NCI-H1105 (cell line): ENCODE measurements around the gene NOS3.
"Not testable (repeated sequence)": the region's sequence is repeated elsewhere in the genome, so short reads cannot be mapped to it uniquely, and the experiment has no call there.

Experiments
- DNase-seq: peaks from one replicate; lab custom pipeline; 2025; lab: John Stamatoyannopoulos, UW

NOS3 gene

DNA sequence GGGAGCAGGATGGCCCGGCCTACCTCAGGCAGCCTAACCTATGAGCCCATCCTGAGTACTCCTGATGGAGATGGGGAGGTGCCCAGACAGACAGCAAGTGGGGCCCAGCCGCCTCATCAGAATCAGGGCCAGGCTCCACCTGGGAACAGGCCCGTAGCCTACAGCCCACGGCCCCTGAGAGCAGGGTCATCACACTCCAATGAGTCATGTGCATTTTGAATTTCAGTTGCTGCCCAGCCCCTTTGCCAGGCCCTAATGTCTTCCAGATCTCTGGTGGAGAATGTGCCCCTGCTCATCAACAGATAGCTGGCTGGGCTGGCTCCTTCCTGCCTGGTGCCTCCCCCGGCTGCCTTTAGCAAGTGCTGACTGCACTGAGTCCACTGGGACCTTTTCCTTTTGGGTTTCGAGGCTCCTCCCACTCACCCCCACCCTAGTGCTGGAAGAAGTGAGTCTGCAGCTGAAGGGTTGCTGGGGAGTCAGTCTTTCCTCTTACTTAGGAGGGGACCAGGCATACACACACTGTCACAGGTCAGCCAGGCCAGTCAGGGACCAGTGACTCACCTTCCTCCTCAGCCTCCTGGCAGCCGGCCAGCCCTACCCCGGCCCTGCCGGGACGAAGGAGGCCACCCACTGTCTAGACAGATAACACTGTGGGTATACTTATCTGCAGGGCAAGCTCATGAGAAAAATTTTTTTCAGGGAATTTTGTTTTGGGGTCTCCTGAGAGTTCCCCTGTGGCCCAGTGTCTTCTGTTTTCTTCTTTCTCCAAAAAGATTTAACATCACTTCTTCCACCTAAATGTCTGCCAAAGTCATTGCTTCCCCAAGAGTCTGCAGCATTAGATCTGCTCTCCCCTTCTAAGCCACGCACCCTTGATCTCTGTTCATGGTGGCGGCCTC is 48.4 kb downstream of the NOS3 start:
- no peak for DNase-seq

- DNase-seq, result no peak
Observed at GRCh38 chr7:151039850-151040548, 49.2 kb downstream of the NOS3 start.

GRCh38 chr7:151040616-151041375 is 50.0 kb downstream of the NOS3 start:
- no peak for DNase-seq

DNA sequence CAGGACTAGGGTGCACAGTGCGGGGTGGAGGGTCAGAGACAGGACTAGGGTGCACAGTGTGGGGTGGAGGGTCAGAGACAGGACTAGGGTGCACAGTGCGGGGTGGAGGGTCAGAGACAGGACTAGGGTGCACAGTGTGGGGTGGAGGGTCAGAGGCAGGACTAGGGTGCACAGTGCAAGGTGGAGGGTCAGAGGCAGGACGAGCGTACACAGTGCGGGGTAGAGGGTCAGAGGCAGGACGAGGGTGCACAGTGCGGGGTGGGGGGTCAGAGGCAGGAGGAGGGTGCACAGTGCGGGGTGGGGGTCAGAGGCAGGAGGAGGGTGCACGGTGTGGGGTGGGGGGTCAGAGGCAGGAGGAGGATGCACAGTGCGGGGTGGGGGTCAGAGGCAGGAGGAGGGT is 52.6 kb downstream of the NOS3 start:
- DNase-seq, result not testable (repeated sequence)

DNA sequence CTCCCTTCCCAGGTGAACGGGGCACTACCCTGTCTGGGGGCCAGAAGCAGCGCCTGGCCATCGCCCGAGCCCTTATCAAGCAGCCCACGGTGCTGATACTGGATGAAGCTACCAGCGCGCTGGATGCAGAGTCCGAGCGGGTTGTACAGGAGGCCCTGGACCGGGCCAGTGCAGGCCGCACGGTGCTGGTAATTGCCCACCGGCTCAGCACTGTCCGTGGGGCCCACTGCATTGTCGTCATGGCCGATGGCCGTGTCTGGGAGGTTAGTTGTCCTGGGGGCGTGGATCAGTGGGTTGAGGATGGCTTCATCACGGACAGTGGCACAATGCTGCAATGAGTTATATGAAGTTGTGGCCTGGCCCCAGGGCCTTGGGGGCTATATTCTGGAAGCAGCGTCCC is 53.1 kb downstream of the NOS3 start:
- DNase-seq, result no peak

DNA sequence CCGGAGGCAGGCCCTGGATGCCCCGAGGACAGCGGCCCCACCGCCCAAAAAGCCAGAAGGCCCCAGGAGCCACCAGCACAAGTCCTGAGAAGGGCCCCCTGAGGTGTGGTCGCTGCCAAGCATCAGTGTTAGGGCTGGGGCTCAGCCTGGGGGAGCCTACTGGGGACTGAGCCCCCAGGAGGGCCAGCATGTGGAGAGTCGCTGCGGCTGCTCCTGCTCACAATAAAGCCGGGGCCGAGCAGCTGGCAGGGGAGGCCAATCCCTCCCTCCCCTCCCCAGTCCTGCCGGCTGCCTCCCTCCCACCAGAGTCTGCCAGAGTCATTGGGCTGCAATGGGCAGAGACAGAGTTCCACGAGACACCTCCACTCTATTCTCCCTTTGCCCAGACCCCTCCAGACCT is 54.4 kb downstream of the NOS3 start:
- DNase-seq, result no peak

- DNase-seq, result no peak
Observed at GRCh38 chr7:151045967-151046366, 55.1 kb downstream of the NOS3 start.

GRCh38 chr7:151046603-151047573 is 56.1 kb downstream of the NOS3 start:
- DNase-seq, result no peak

- no peak for DNase-seq
Observed at GRCh38 chr7:151047976-151048815, 57.4 kb downstream of the NOS3 start, which contains the start of gene ASIC3. Gene ASIC3 (plus strand): TSS chr7:151048531. CDS start chr7:151048886, 355 bp downstream.

DNA sequence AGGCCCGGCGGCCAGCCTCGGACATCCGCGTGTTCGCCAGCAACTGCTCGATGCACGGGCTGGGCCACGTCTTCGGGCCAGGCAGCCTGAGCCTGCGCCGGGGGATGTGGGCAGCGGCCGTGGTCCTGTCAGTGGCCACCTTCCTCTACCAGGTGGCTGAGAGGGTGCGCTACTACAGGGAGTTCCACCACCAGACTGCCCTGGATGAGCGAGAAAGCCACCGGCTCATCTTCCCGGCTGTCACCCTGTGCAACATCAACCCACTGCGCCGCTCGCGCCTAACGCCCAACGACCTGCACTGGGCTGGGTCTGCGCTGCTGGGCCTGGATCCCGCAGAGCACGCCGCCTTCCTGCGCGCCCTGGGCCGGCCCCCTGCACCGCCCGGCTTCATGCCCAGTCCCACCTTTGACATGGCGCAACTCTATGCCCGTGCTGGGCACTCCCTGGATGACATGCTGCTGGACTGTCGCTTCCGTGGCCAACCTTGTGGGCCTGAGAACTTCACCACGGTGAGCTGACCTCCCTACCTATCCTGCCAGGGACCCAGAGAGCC is 58.2 kb downstream of the NOS3 start:
- no peak for DNase-seq

DNA sequence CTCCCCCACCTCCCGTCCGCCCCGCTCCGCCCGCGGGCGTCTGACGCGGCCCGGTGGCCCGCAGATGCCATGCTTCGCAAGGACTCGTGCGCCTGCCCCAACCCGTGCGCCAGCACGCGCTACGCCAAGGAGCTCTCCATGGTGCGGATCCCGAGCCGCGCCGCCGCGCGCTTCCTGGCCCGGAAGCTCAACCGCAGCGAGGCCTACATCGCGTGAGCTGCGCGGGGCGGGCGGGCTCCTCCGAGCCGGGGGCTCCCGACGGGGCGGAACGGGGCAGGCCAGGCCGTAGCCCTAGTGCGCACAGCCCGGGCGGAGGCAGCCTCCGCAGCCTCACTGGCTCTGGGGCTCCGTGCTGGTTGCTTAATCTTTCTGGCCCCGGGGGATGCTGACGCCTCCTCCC is 60.3 kb downstream of the NOS3 start:
- DNase-seq, result no peak

DNA sequence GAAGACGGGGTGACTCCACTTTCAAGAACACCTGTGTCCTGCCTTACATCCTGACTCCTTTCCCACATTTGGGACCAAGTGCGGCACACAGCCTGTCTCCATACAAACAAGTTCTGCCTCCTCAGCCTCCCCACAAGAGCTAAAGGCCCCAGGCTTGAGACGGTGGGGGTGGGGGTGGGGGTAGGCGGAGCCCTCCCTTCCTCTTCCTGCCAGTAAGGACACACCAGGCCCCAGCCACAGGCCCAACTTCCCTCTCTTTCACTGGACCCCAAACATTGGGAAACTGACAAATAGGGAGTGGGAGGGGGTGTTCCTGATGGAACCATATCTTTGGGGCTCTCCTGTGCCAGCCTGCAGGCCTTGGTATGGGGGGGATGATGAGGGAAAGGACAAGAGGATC is 62.3 kb downstream of the NOS3 start:
- DNase-seq, result no peak

DNA sequence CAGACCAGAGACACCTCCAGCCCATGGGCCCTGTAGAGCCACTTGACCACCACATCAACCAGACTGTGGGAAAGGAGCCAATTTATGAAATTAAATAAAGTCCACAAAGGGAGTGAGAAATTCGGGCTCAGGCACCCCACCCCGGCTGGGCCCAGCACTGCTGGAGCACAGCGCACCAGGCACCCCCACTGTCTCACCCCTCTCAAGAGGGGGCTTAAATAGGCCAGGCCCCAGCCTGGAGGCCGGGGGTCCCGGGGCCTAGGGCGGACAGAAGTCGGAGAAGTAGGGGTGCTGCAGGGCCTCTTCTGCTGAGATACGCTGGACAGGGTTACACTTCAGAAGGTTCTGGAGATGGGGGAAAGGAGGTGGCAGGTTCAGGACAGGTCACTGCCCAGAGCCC is 62.9 kb downstream of the NOS3 start:
- no peak for DNase-seq

GRCh38 chr7:151056283-151056665 is 65.5 kb downstream of the NOS3 start:
- DNase-seq, result no peak

DNA sequence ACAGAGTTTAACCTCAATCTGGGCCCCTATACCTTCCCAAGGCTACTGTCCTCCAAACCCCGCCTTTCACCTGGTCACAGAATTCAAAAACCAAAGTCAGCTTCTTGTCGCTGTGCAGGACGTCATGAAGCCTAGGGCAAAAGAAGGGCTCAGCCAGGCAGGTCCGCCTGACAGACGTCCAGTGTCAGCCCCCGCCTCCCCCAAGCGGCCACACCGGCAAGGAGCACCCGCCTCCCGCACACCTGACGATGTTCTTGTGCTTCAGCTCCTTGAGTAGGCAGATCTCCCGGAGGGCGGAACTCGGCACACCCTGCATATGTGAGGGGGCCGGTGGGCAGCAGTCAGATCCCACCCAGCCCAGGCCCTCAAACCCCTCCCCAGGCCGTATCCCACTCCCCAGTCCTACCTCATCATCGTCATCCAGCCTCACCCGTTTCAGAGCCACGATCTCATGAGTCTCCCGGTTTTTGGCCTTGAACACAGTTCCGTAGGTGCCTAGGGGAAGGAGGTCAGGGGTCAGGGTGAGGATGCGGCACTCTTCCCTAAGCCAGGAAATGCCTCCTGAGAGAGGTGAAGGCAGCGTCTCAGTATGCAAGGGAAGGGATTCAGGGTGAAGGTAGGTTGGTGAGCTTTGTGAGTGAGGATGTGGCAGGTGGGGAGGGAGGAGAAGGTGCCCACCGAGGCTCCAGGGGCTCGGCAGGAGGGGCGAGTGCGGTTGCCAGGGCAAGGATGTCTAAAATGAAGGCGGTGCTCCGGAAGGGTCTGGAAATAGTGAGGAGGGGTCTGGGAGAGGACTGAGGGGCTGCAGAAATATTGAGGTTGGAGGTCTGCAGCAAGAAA is 66.1 kb downstream of the NOS3 start:
- no peak for DNase-seq

DNA sequence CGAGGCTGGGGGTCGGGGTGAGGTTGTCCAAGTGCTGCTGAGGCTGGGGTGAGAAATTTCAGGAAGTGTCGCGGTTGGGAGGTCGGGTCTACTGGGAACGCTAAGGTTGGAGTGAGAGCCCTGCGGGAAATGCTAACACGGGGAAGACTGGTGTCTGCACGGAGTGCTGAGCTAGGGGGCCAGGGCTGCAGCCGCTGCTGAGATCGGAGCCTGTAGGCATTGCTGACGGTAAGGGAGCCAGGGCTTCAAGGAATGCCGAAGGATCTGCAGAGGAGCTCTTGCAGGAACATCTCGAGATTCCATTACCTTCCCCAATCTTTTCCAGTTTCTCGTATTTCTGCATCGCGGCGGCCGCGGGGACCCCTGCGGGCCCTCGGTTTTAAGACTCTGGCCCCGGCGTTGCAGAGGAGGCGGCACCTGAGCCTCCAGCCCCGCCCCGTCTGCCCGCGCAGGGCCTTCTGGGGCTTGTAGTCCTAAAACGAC is 66.7 kb downstream of the NOS3 start, which contains the start of gene CDK5:
Gene CDK5 (minus strand): TSS at position 392 of the 483 bp plus-strand sequence. CDS start 49 bp downstream, at position 343.
- no peak for DNase-seq

DNA sequence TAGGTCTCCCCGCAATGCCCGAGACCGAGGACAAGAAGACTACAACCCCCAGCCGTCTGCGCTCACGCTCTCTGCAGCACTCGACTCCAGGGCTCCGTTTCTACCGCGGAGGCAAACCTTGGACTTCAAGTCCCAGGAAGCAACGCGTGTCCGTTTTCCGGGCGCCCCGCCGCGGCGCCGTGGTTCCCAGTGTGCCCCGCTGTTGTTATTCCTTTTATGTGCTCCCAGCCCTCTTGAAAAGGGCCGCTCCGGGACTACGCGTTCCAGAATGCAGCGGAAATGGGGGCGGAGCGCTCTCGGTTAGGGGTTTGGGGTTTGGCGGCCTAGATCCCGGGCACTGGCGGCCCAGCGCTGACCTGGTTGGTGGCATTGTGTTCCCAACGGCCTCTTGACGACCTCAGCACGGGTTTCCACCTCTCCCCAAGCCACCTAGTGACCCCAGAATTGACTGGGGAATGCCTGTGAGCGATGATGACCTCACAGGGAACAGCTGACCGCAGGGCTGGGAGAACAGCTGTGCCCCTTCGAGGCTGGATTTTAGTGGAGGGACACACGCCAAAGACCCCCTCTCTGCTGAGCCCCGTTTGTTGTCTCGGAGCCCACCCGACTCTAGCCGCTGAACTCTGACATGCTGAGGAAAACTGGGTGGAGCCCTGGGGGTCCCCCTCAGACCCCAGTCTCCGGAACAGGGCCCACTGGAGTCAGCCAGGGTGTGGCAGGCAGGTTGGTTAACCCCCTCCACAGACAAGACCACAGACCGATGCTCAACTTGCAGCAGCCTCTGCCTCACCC is 67.4 kb downstream of the NOS3 start:
- peak; percentile 99 for DNase-seq

- DNase-seq, result no peak
Observed at GRCh38 chr7:151058781-151059366, 68.1 kb downstream of the NOS3 start.
